ENCODE results near the gene KRTAP9-7.

The KRTAP9-7 gene

GRCh38 chr17:41301204-41301790 lies 25.8 kb downstream of the KRTAP9-7 start:
- no peaks in the 10 kb centered on the region for H4K20me1 ChIP-seq
- no peak overlapping the region for H3K9ac ChIP-seq
- no peak overlapping the region for H3K27ac ChIP-seq
- no peak overlapping the region for H3K4me2 ChIP-seq
- peaks cover 0 to 25% (median 0%) of the 10 kb centered on the region in 11 experiments; a peak in 7 of 22 replicates for H3K9me3 ChIP-seq (replicated peaks in 1 of 11)
- no peak overlapping the region for H3K4me3 ChIP-seq
- H3K36me3 ChIP-seq: no peaks in the 10 kb centered on the region
- H3K27me3 ChIP-seq: no peaks in the 10 kb centered on the region
- peaks cover 0 to 18% (median 7%) of the 10 kb centered on the region in 10 experiments; a peak in 10 of 20 replicates for H3K4me1 ChIP-seq
- TF ChIP-seq Cebpa-rat (IDR thresholded peaks at IDR 0.05): no peak

GRCh38 chr17:41301916-41302901 lies 26.7 kb downstream of the KRTAP9-7 start, which contains the start of gene KRTAP29-1:
Gene KRTAP29-1, minus strand, starts transcription at chr17:41302851. Its CDS starts 0 bp downstream, at chr17:41302851.
- peak within 1 kb of the TSS in 7 of 11 experiments; percentile 3 to 57 (median 25); a peak in 10 of 22 replicates for H3K4me2 ChIP-seq
- no peaks in the 10 kb centered on the region for H3K36me3 ChIP-seq
- H3K9ac ChIP-seq: no peak within 1 kb of the TSS
- H3K4me3 ChIP-seq: no peak within 1 kb of the TSS
- peak within 1 kb of the TSS in 2 of 11 experiments; percentile 3 to 32; a peak in 4 of 22 replicates for H3K27ac ChIP-seq
- peaks cover 3 to 22% (median 11%) of the 10 kb centered on the region in 10 experiments; a peak in 19 of 20 replicates for H3K4me1 ChIP-seq
- peak in 2 of 11 experiments; percentile 8 to 17; a peak in 1 of 22 replicates for TF ChIP-seq Cebpa-rat (IDR thresholded peaks at IDR 0.05)
- no peaks in the 10 kb centered on the region for H4K20me1 ChIP-seq
- peaks cover 0 to 27% (median 0%) of the 10 kb centered on the region in 11 experiments; a peak in 7 of 22 replicates for H3K9me3 ChIP-seq (replicated peaks in 1 of 11)
- H3K27me3 ChIP-seq: no peaks in the 10 kb centered on the region

- no peaks in the 10 kb centered on the region for H3K27me3 ChIP-seq
- H3K36me3 ChIP-seq: no peaks in the 10 kb centered on the region
- H3K4me3 ChIP-seq: no peak overlapping the region
- no peak overlapping the region for H3K27ac ChIP-seq
- no peaks in the 10 kb centered on the region for H4K20me1 ChIP-seq
- H3K4me1 ChIP-seq: peaks cover 11 to 29% (median 19%) of the 10 kb centered on the region in 10 experiments
- TF ChIP-seq Cebpa-rat (IDR thresholded peaks at IDR 0.05): no peak
- peak overlapping the region in 6 of 11 experiments; percentile 3 to 57 (median 27); a peak in 8 of 22 replicates for H3K4me2 ChIP-seq
- no peak overlapping the region for H3K9ac ChIP-seq
- peaks cover 0 to 27% (median 0%) of the 10 kb centered on the region in 11 experiments; a peak in 7 of 22 replicates for H3K9me3 ChIP-seq (replicated peaks in 1 of 11)
These were observed 27.5 kb downstream of the KRTAP9-7 start for GRCh38 chr17:41302981-41303380.

GRCh38 chr17:41304091-41304490 lies 28.6 kb downstream of the KRTAP9-7 start:
- Histone ChIP-seq H3K27ac (no peak overlapping the region), H3K9me3 (replicated peaks in 1 of 11) (peaks cover 0 to 27% (median 0%) of the 10 kb centered on the region in 11 experiments; a peak in 6 of 22 replicates)
- TF ChIP-seq Cebpa-rat (IDR thresholded peaks at IDR 0.05): no peak

GRCh38 chr17:41307647-41308046 lies 32.1 kb downstream of the KRTAP9-7 start:
- Histone ChIP-seq H3K9ac (peak overlapping the region in 4 of 11 experiments; percentile 70 to 78 (median 72); a peak in 3 of 22 replicates), H3K4me3 (peak overlapping the region in 1 of 10 experiments; percentile 46; a peak in 2 of 20 replicates), H4K20me1 (no peaks in the 10 kb centered on the region), H3K36me3 (no peaks in the 10 kb centered on the region), H3K27ac (peak overlapping the region in 9 of 11 experiments; percentile 72 to 90 (median 81); a peak in 16 of 22 replicates), H3K27me3 (no peaks in the 10 kb centered on the region), H3K4me1 (peaks cover 31 to 44% (median 36%) of the 10 kb centered on the region in 10 experiments), H3K9me3 (replicated peaks in 1 of 11) (0 out of 22 replicates have a peak, but pooled peaks cover 0 to 8% (median 0%) of the 10 kb centered on the region in 11 experiments), H3K4me2 (peak overlapping the region; percentile 76 to 95 (median 88))
- TF ChIP-seq Cebpa-rat (IDR thresholded peaks at IDR 0.05): no peak

More at GRCh38 chr17:41304091-41304490, 28.6 kb downstream of the KRTAP9-7 start:
- H3K4me1 ChIP-seq: peaks cover 22 to 40% (median 30%) of the 10 kb centered on the region in 10 experiments
- no peak overlapping the region for H3K4me2 ChIP-seq
- H3K36me3 ChIP-seq: no peaks in the 10 kb centered on the region
- no peaks in the 10 kb centered on the region for H3K27me3 ChIP-seq
- H4K20me1 ChIP-seq: no peaks in the 10 kb centered on the region
- no peak overlapping the region for H3K9ac ChIP-seq
- no peak overlapping the region for H3K4me3 ChIP-seq

GRCh38 chr17:41308251-41308917 lies 32.9 kb downstream of the KRTAP9-7 start:
- H3K9ac ChIP-seq: peak overlapping the region in 10 of 11 experiments; percentile 31 to 78 (median 66); a peak in 19 of 22 replicates
- no peaks in the 10 kb centered on the region for H3K27me3 ChIP-seq
- no peaks in the 10 kb centered on the region for H4K20me1 ChIP-seq
- H3K4me1 ChIP-seq: peaks cover 29 to 38% (median 34%) of the 10 kb centered on the region in 10 experiments
- no peaks in the 10 kb centered on the region for H3K36me3 ChIP-seq
- peak overlapping the region; percentile 28 to 90 (median 77); a peak in 21 of 22 replicates for H3K27ac ChIP-seq
- no peak for TF ChIP-seq Cebpa-rat (IDR thresholded peaks at IDR 0.05)
- 0 out of 22 replicates have a peak, but pooled peaks cover 0 to 8% (median 0%) of the 10 kb centered on the region in 11 experiments for H3K9me3 ChIP-seq (replicated peaks in 1 of 11)
- peak overlapping the region; percentile 76 to 95 (median 88) for H3K4me2 ChIP-seq
- peak overlapping the region in 8 of 10 experiments; percentile 22 to 46 (median 25); a peak in 12 of 20 replicates for H3K4me3 ChIP-seq

- peak within 1 kb of the TSS in 8 of 10 experiments; percentile 22 to 46 (median 25); a peak in 12 of 20 replicates for H3K4me3 ChIP-seq
- peak within 1 kb of the TSS; percentile 76 to 95 (median 88) for H3K4me2 ChIP-seq
- H3K9me3 ChIP-seq (replicated peaks in 1 of 11): 0 out of 22 replicates have a peak, but pooled peaks cover 0 to 8% (median 0%) of the 10 kb centered on the region in 11 experiments
- H3K9ac ChIP-seq: peak within 1 kb of the TSS in 10 of 11 experiments; percentile 31 to 78 (median 66); a peak in 19 of 22 replicates
- H4K20me1 ChIP-seq: no peaks in the 10 kb centered on the region
- H3K27me3 ChIP-seq: no peaks in the 10 kb centered on the region
- TF ChIP-seq Cebpa-rat (IDR thresholded peaks at IDR 0.05): no peak
- peaks cover 24 to 35% (median 33%) of the 10 kb centered on the region in 10 experiments for H3K4me1 ChIP-seq
- no peaks in the 10 kb centered on the region for H3K36me3 ChIP-seq
- peak within 1 kb of the TSS; percentile 28 to 90 (median 77); a peak in 21 of 22 replicates for H3K27ac ChIP-seq
These were observed 33.4 kb downstream of the KRTAP9-7 start, which contains the start of gene KRTAP16-1 for GRCh38 chr17:41308918-41309359. Gene KRTAP16-1, minus strand, starts transcription at chr17:41309309. Its CDS starts 56 bp downstream, at chr17:41309253.

- H3K4me2 ChIP-seq: no peak overlapping the region
- H3K27ac ChIP-seq: no peak overlapping the region
- no peak overlapping the region for H3K4me3 ChIP-seq
- H3K4me1 ChIP-seq: peaks cover 24 to 35% (median 33%) of the 10 kb centered on the region in 10 experiments
- no peaks in the 10 kb centered on the region for H4K20me1 ChIP-seq
- 0 out of 22 replicates have a peak, but pooled peaks cover 0 to 4% (median 0%) of the 10 kb centered on the region in 11 experiments for H3K9me3 ChIP-seq (replicated peaks in 1 of 11)
- TF ChIP-seq Cebpa-rat (IDR thresholded peaks at IDR 0.05): no peak
- H3K27me3 ChIP-seq: no peaks in the 10 kb centered on the region
- no peaks in the 10 kb centered on the region for H3K36me3 ChIP-seq
- no peak overlapping the region for H3K9ac ChIP-seq
These were observed 35.6 kb downstream of the KRTAP9-7 start for GRCh38 chr17:41311111-41311510.

Data from BLaER1 treated with 17β-estradiol and CSF1 and Interleukin-3, amounts not matched to agents 10 nM and 100 nM (cell line).